ENCODE data around the gene KCNQ5. TPM values are rescaled to one million over a fixed set of nuclear protein-coding genes. Genes with fewer than 3 reads are reported as not detected.

Gene KCNQ5
- total RNA-seq, 1 experiment from 2014 or later, result not detected

- TF ChIP-seq CTCF (IDR thresholded peaks at IDR 0.05 in 2 of 3, conservative IDR thresholded peaks at IDR 0.05 in 1 of 3; ENCODE audit: borderline replicate concordance in 1 of 3, insufficient read depth in 1 of 3, low read depth in 2 of 3, low read length in 2 of 3), result no peak
- no peak for TF ChIP-seq RAD21 (IDR thresholded peaks at IDR 0.05; ENCODE audit: low read depth)
- TF ChIP-seq, protein P1, sequence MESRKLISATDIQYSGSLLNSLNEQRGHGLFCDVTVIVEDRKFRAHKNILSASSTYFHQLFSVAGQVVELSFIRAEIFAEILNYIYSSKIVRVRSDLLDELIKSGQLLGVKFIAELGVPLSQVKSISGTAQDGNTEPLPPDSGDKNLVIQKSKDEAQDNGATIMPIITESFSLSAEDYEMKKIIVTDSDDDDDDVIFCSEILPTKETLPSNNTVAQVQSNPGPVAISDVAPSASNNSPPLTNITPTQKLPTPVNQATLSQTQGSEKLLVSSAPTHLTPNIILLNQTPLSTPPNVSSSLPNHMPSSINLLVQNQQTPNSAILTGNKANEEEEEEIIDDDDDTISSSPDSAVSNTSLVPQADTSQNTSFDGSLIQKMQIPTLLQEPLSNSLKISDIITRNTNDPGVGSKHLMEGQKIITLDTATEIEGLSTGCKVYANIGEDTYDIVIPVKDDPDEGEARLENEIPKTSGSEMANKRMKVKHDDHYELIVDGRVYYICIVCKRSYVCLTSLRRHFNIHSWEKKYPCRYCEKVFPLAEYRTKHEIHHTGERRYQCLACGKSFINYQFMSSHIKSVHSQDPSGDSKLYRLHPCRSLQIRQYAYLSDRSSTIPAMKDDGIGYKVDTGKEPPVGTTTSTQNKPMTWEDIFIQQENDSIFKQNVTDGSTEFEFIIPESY (IDR thresholded peaks at IDR 0.05; ENCODE audit: extremely low read depth, insufficient replicate concordance, low read length), result no peak
- TF ChIP-seq JUND (IDR thresholded peaks at IDR 0.05), result no peak
- TF ChIP-seq SRF (IDR thresholded peaks at IDR 0.05; ENCODE audit: low read depth), result no peak
Measured at GRCh38 chr6:72739368-72739779, 117.5 kb downstream of the KCNQ5 start (continued).

GRCh38 chr6:72740135-72740534 lies 118.3 kb downstream of the KCNQ5 start:
- H3K36me3 ChIP-seq (ENCODE audit: control insufficient read depth in 1 of 2, insufficient read depth in 2 of 2, low read length in 2 of 2), result no peaks in the 10 kb centered on the region
- H3K27me3 ChIP-seq (ENCODE audit: insufficient read depth, low read length), result peaks cover 16% of the 10 kb centered on the region; the same call in 1 of the 2 replicates
- H3K4me1 ChIP-seq (ENCODE audit: control insufficient read depth in 1 of 2, insufficient read depth in 2 of 2, low read length in 2 of 2), result no peaks in the 10 kb centered on the region
- no peak overlapping the region for H3K4me2 ChIP-seq (ENCODE audit: low read length)
- POLR2A ChIA-PET, result no interaction called here
- H3K9ac ChIP-seq (ENCODE audit: low read length), result no peak overlapping the region
- H3K79me2 ChIP-seq (ENCODE audit: insufficient read depth, low read length), result no peaks in the 10 kb centered on the region
- TF ChIP-seq EZH2phosphoT487 (IDR thresholded peaks at IDR 0.05; ENCODE audit: borderline replicate concordance), result no peak
- TF ChIP-seq SIN3A (IDR thresholded peaks at IDR 0.05; ENCODE audit: low read depth), result no peak
- no peak for TF ChIP-seq CEBPB (IDR thresholded peaks at IDR 0.05; ENCODE audit: low read depth)
- TF ChIP-seq JUND (IDR thresholded peaks at IDR 0.05), result no peak
- TF ChIP-seq ELF1 (IDR thresholded peaks at IDR 0.05; ENCODE audit: borderline replicate concordance, low read depth), result no peak
- TF ChIP-seq, protein P2, sequence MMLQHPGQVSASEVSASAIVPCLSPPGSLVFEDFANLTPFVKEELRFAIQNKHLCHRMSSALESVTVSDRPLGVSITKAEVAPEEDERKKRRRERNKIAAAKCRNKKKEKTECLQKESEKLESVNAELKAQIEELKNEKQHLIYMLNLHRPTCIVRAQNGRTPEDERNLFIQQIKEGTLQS (IDR thresholded peaks at IDR 0.05), result no peak
- no peak for TF ChIP-seq CTCF (IDR thresholded peaks at IDR 0.05 in 2 of 3, conservative IDR thresholded peaks at IDR 0.05 in 1 of 3; ENCODE audit: borderline replicate concordance in 1 of 3, insufficient read depth in 1 of 3, low read depth in 2 of 3, low read length in 2 of 3)
- TF ChIP-seq, protein P3, sequence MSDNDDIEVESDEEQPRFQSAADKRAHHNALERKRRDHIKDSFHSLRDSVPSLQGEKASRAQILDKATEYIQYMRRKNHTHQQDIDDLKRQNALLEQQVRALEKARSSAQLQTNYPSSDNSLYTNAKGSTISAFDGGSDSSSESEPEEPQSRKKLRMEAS (IDR thresholded peaks at IDR 0.05), result no peak
- TF ChIP-seq SRF (IDR thresholded peaks at IDR 0.05; ENCODE audit: low read depth), result no peak
- TF ChIP-seq RAD21 (IDR thresholded peaks at IDR 0.05; ENCODE audit: low read depth), result no peak
- no peak for TF ChIP-seq SP1 (IDR thresholded peaks at IDR 0.05; ENCODE audit: low read depth)
- H3K9me2 ChIP-seq (ENCODE audit: insufficient read depth), result no peaks in the 10 kb centered on the region
- H3K27ac ChIP-seq (ENCODE audit: low read depth, low read length), result no peak overlapping the region
- no peak overlapping the region for H3K4me3 ChIP-seq (replicated peaks in 1 of 2; ENCODE audit: low read depth in 1 of 2, low read length in 2 of 2)
- ATAC-seq, result no peak
- CTCF ChIA-PET, result no interaction called here
- H3K9me3 ChIP-seq (ENCODE audit: control insufficient read depth in 1 of 2, insufficient read depth in 1 of 2, low read depth in 1 of 2, low read length in 2 of 2), result no peaks in the 10 kb centered on the region
- intact Hi-C loops (cut with micrococcal nuclease), result no loop called here
- RAD21 ChIA-PET (ENCODE audit: low non-redundant PET in 1 of 2, low total read pairs in 2 of 2, uncharacterized antibody in 2 of 2, unreplicated experiment in 2 of 2), result no interaction called here
- H2AFZ ChIP-seq (ENCODE audit: low read depth, low read length, poor library complexity, severe bottlenecking), result no peak overlapping the region
- no peaks in the 10 kb centered on the region for H4K20me1 ChIP-seq (ENCODE audit: insufficient read depth)
- BruUV-seq (replicated peaks), result no TSS peak
- no peak for DNase-seq (ENCODE audit: low read depth, low spot score)

Measured in HCT116 (cell line).